Heart left ventricle (tissue), 13 donors: ENCODE data around the gene NUDT16.

Experiments
- CTCF ChIP-seq, 12 donors: fragments of 200-600 bp; sonication (generic) in 4 of 12; IDR thresholded peaks; one replicate each; pipeline versions ENCODE4 v1.5.0 to v1.8.0; 2018 to 2022; ENCODE audit warnings: antibody characterized with exemption in 12 of 12, mild to moderate bottlenecking in 5 of 12
- POLR2A ChIP-seq, 2 donors: fragments of 450-650 bp; IDR thresholded peaks; one replicate each; pipeline ENCODE4 v1.6.1; 2017; ENCODE audit warnings: antibody characterized with exemption in 2 of 2, mild to moderate bottlenecking in 2 of 2, moderate library complexity in 2 of 2
- donor health status: ischemic (EF 13 %, LVEDD 7.1; RV severe dilation, severe dysfunction).
- donor health status: DM: no; HTN: yes; CAD: no.
- donor health status: DM: no; HTN: no; CAD: no.
- donor health status: ischemic (EF 25% LVEDD 6.9; RV normal size, moderate dysfunction).
- donor health status: ischemic (EF 25% LVEDD 5.7; RV mildly dilated, moderate dysfunction).
- donor health status: ischemic (EF 35%, LVEDD 5.7; RV mildly dilated, moderate dysfunction).
- donor health status: nonischemic (EF 11% LVEDD 7.7; RV severe dilation, severe dysfunction).
- donor health status: DM: yes; HTN: yes; CAD: no.
- donor health status: PGD.
- donor health status: ischemic (EF 29% LVEDD 5.4; RV normal size, mild dysfunction).
- donor health status: nonischemic (EF 23%, LVEDD 6.1; RV moderate dilation, normal function).

GRCh38 chr3:131349946-131350347 lies 31.6 kb upstream of the NUDT16 start:
- no peak for TF ChIP-seq CTCF (IDR thresholded peaks at IDR 0.05)
- no peak for TF ChIP-seq POLR2A (IDR thresholded peaks at IDR 0.05)
